ENCODE measurements around the gene EFCAB8. TPM values are rescaled to one million over a fixed set of nuclear protein-coding genes. Genes with fewer than 3 reads are reported as not detected.
"Not testable (repeated sequence)": the region's sequence is repeated elsewhere in the genome, so short reads cannot be mapped to it uniquely, and the experiment has no call there.

The EFCAB8 gene
- total RNA-seq, 1 donor from 2014 or later = 0.72 TPM

- Histone ChIP-seq H3K27me3 (no peaks in the 10 kb centered on the region), H3K4me1 (no peaks in the 10 kb centered on the region), H3K27ac (no peak overlapping the region), H3K9me3 (no peaks in the 10 kb centered on the region), H3K36me3 (no peaks in the 10 kb centered on the region), H3K4me3 (no peak overlapping the region)
- ATAC-seq (peak; percentile 89), DNase-seq (peak; percentile 75)
- intact Hi-C loops (cut with DNase I) = loop anchor here (10.0 kb wide), 1 partner anchor 402 kb away; no protein-coding TSS in a partner anchor
- TF ChIP-seq, protein P1, sequence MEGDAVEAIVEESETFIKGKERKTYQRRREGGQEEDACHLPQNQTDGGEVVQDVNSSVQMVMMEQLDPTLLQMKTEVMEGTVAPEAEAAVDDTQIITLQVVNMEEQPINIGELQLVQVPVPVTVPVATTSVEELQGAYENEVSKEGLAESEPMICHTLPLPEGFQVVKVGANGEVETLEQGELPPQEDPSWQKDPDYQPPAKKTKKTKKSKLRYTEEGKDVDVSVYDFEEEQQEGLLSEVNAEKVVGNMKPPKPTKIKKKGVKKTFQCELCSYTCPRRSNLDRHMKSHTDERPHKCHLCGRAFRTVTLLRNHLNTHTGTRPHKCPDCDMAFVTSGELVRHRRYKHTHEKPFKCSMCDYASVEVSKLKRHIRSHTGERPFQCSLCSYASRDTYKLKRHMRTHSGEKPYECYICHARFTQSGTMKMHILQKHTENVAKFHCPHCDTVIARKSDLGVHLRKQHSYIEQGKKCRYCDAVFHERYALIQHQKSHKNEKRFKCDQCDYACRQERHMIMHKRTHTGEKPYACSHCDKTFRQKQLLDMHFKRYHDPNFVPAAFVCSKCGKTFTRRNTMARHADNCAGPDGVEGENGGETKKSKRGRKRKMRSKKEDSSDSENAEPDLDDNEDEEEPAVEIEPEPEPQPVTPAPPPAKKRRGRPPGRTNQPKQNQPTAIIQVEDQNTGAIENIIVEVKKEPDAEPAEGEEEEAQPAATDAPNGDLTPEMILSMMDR (IDR thresholded peaks at IDR 0.05) = peak; percentile 90
Observed at GRCh38 chr20:32902456-32903420, 44.0 kb downstream of the EFCAB8 start.

GRCh38 chr20:32903666-32904175, 45.0 kb downstream of the EFCAB8 start:
- Histone ChIP-seq H3K36me3 (no peaks in the 10 kb centered on the region), H3K4me3 (no peak overlapping the region), H3K4me1 (no peaks in the 10 kb centered on the region), H3K9me3 (no peaks in the 10 kb centered on the region), H3K27me3 (no peaks in the 10 kb centered on the region), H3K27ac (no peak overlapping the region)
- TF ChIP-seq, protein P1 (IDR thresholded peaks at IDR 0.05) = no peak
- DNase-seq (no peak), ATAC-seq (no peak)
- intact Hi-C loops (cut with DNase I) = loop anchor here (10.0 kb wide), 1 partner anchor 401 kb away; no protein-coding TSS in a partner anchor

DNA sequence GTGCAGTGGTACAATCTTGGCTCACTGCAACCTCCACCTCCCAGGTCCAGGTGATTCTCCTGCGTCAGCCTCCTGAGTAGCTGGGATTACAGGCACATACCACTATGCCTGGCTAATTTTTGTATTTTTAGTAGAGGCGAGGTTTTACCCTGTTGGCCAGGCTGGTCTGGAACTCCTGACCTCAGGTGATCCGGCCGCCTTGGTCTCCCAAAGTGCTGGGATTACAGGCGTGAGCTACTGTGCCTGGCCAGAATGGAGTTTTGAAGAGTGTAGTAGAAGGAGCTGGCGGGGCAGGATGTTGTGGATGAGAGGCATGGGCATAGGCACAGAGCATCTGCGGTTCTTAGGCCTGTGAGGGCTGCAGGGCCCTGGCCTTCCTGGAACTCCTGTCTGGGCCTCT, 46.0 kb downstream of the EFCAB8 start:
- not testable (repeated sequence) for H3K27me3 ChIP-seq, H3K9me3 ChIP-seq, H3K4me3 ChIP-seq, H3K27ac ChIP-seq, DNase-seq, H3K4me1 ChIP-seq, H3K36me3 ChIP-seq, ATAC-seq
- intact Hi-C loops (cut with DNase I) = loop anchor here (10.0 kb wide), 1 partner anchor 400 kb away; no protein-coding TSS in a partner anchor

- no peaks in the 10 kb centered on the region for H3K9me3 ChIP-seq
- intact Hi-C loops (cut with DNase I) = loop anchor here (10.0 kb wide), 1 partner anchor 399 kb away; no protein-coding TSS in a partner anchor
- no peaks in the 10 kb centered on the region for H3K27me3 ChIP-seq
- no peaks in the 10 kb centered on the region for H3K36me3 ChIP-seq
- DNase-seq (no peak), ATAC-seq (no peak)
- H3K4me3 ChIP-seq = no peak overlapping the region
- H3K4me1 ChIP-seq = no peaks in the 10 kb centered on the region
- TF ChIP-seq, protein P1 (IDR thresholded peaks at IDR 0.05) = no peak
- H3K27ac ChIP-seq = no peak overlapping the region
Observed at GRCh38 chr20:32906200-32906599, 47.5 kb downstream of the EFCAB8 start.

GRCh38 chr20:32906871-32907495, 48.3 kb downstream of the EFCAB8 start:
- intact Hi-C loops (cut with DNase I) = loop anchor here (10.0 kb wide), 1 partner anchor 398 kb away; no protein-coding TSS in a partner anchor
- no peaks in the 10 kb centered on the region for H3K9me3 ChIP-seq
- no peaks in the 10 kb centered on the region for H3K36me3 ChIP-seq
- no peak for ATAC-seq
- no peaks in the 10 kb centered on the region for H3K27me3 ChIP-seq
- H3K4me1 ChIP-seq = no peaks in the 10 kb centered on the region
- no peak for DNase-seq
- TF ChIP-seq, protein P1 (IDR thresholded peaks at IDR 0.05) = no peak
- no peak overlapping the region for H3K4me3 ChIP-seq
- no peak overlapping the region for H3K27ac ChIP-seq

All from upper lobe of right lung (tissue), 1 donor.